Measurements from ENCODE around the gene SLC12A1.

The SLC12A1 gene

DNA sequence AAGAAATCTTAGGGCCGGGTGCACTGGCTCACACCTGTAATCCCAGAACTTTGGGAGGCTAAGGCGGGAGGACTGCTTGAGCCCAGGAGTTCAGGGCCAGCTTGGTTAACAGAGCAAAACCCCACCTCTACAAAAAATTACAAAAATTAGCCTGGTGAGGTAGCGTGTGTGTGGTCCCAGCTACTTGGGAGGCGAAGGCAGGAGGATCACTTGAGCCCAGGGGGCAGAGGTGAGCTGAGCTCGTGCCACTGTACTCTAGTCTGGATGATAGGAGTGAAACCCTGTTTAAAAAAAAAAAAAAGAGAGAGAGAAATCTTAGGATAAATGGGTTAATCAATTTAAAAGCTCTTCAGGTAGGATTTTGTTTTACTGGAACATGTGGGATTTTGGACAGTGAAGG, 93.9 kb downstream of the SLC12A1 start:
- TF ChIP-seq, protein P1, sequence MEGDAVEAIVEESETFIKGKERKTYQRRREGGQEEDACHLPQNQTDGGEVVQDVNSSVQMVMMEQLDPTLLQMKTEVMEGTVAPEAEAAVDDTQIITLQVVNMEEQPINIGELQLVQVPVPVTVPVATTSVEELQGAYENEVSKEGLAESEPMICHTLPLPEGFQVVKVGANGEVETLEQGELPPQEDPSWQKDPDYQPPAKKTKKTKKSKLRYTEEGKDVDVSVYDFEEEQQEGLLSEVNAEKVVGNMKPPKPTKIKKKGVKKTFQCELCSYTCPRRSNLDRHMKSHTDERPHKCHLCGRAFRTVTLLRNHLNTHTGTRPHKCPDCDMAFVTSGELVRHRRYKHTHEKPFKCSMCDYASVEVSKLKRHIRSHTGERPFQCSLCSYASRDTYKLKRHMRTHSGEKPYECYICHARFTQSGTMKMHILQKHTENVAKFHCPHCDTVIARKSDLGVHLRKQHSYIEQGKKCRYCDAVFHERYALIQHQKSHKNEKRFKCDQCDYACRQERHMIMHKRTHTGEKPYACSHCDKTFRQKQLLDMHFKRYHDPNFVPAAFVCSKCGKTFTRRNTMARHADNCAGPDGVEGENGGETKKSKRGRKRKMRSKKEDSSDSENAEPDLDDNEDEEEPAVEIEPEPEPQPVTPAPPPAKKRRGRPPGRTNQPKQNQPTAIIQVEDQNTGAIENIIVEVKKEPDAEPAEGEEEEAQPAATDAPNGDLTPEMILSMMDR (IDR thresholded peaks at IDR 0.05; ENCODE audit: extremely low read depth, missing control alignments), result no peak
- DNase-seq (ENCODE audit: low spot score), result no peak

DNA sequence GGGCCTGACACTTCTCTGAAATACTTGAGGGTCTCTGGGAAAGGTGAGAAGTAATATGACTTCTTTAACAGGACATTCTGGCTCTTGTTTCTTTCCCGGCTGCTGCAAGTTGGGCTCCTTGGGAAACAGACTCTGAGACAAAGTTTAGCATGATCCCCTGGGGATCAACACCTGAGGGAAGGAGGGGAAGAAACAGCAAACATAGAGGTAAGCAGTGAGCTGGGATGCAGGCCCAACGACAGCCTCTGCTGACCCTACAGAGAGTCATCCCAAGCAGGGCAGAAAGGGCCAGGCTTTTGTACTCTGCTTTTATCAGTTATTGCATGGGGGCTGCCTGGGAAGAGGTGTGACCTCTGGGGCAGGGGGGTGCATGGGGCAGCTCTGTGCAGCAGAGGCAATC, 98.3 kb downstream of the SLC12A1 start:
- TF ChIP-seq, protein P1 (IDR thresholded peaks at IDR 0.05; ENCODE audit: extremely low read depth, missing control alignments), result no peak
- no peak for DNase-seq (ENCODE audit: low spot score)

DNA sequence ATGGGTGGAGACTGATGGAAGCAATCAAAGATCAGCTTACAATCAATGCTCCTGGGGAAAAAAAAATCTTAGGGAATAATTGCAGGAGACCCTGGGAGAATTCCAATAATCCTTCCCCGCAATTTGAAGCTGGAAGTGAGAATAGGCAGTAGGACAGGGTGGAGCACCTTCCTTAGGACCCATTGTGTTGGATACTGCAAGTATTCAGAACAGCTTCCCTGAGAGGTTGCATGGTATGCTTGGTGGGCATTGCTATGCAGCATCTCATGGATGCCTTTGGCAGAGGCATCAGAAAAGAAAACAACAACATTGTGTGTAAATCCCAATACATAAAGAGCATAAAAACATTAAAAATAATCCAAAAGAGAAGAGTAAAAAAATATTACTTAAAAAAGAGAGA, 100.5 kb downstream of the SLC12A1 start:
- TF ChIP-seq, protein P1 (IDR thresholded peaks at IDR 0.05; ENCODE audit: extremely low read depth, missing control alignments), result no peak
- no peak for DNase-seq (ENCODE audit: low spot score)

DNA sequence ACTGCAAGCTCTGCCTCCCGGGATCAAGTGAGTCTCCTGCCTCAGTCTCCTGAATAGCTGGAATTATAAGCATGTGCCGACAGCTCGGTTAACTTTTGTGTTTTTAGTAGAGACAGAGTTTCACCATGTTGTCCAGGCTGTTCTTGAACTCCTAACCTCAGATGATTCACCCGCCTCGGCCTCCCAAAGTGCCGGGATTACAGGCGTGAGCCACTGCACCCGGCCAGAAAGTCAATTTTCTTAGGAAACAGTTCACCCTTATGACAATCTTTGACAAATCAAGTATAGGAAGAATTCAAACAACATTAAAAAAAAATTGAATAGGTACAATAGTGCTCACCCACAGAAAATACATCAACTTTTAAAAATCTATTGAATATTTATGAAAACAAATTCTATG, 101.5 kb downstream of the SLC12A1 start:
- DNase-seq (ENCODE audit: low spot score), result no peak
- TF ChIP-seq, protein P1 (IDR thresholded peaks at IDR 0.05; ENCODE audit: extremely low read depth, missing control alignments), result no peak

DNA sequence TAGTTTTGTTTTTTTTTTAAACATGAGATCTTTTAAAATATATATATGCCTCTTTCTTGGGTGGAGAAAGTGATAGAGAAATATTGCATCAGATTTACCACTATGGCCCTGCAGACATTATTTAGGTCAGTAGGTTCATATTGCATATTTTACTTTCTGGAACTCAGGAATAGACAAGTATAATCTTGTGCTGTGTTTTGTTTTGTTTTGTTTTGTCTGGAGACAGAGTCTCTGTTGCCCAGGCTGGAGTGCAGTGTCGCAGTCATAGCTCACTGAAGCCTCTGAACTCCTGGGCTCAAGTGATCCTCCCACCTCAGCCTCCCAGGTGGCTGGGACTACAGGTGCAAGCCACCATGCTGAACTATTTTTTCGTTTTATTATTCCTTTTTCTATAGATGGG, 103.6 kb downstream of the SLC12A1 start:
- TF ChIP-seq, protein P1 (IDR thresholded peaks at IDR 0.05; ENCODE audit: extremely low read depth, missing control alignments), result no peak
- no peak for DNase-seq (ENCODE audit: low spot score)

DNA sequence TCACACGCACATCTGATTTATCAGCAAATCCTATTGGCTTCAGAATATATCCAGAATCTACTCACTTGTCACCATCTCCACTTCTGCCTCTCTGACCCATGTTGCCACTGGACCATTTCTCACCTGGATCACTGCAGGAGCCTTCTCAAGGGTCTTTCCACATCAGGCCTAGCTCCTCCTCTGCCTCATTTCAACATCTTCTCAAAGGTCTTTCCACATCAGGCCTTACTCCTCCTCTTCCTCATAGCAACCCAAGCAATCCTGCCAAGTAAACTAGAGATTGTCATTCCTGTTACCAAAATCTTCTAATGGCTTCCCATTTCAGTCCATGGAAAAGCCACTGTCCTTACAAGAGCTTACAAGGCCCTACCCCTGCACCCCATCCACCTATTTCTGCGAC, 107.1 kb downstream of the SLC12A1 start:
- no peak for DNase-seq (ENCODE audit: low spot score)
- TF ChIP-seq, protein P1 (IDR thresholded peaks at IDR 0.05; ENCODE audit: extremely low read depth, missing control alignments), result no peak

DNA sequence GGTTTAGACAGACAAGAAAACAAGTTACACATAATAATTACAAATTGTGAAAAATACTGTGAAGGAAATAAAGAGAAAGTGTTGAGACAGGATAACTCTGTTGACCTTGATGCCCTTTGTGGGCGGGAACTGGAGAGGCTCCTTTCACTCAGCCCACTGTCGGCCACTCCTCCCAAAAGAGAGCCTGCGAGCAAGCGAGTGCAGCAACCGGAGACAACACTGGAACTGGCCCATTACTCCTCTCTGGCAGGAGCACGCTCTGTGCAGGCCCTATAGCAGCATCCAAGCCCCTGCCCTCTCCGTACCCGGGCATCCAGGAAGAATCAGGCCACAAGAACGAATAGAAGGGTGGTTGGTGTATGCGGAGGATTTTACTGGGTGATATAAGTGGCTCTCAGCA, 108.9 kb downstream of the SLC12A1 start:
- no peak for DNase-seq (ENCODE audit: low spot score)
- TF ChIP-seq, protein P1 (IDR thresholded peaks at IDR 0.05; ENCODE audit: extremely low read depth, missing control alignments), result no peak

Measured in GM20000 (cell line).